RWPE2 (cell line): ENCODE measurements around the gene HOXC4.
"Not testable (repeated sequence)": the region's sequence is repeated elsewhere in the genome, so short reads cannot be mapped to it uniquely, and the experiment has no call there.

Experiments
- ATAC-seq: fragments of 200-7000 bp; cut with Tn5 transposase; 3 replicates; pipeline ENCODE4 v1.9.1; 2021; ENCODE audit warnings: low read depth
- DNase-seq: peaks from one replicate; pipeline ENCODE4 v3.0.0-alpha.2; 2020; ENCODE audit warnings: low spot score
- H3K27ac ChIP-seq: fragments of 450-650 bp; 2 replicates; pipeline ENCODE4 v1.5.1; 2017; ENCODE audit warnings: mild to moderate bottlenecking; ENCODE audit not compliant: poor library complexity, severe bottlenecking
- H3K27me3 ChIP-seq: fragments of 250-450 bp; sonication (Bioruptor Pico); 2 replicates; pipeline ENCODE4 v1.5.1; 2021; ENCODE audit warnings: mild to moderate bottlenecking, moderate library complexity; ENCODE audit not compliant: insufficient read depth, poor library complexity, severe bottlenecking
- H3K36me3 ChIP-seq: fragments of 250-450 bp; sonication (Bioruptor Pico); 2 replicates; pipeline ENCODE4 v1.5.1; 2020; ENCODE audit warnings: low read depth, mild to moderate bottlenecking, moderate library complexity
- H3K4me1 ChIP-seq: fragments of 250-450 bp; sonication (Bioruptor Pico); 2 replicates; pipeline ENCODE4 v1.5.1; 2021; ENCODE audit warnings: mild to moderate bottlenecking, moderate library complexity; ENCODE audit not compliant: insufficient read depth, poor library complexity, severe bottlenecking
- H3K4me3 ChIP-seq: fragments of 250-450 bp; sonication (Bioruptor Pico); 2 replicates; pipeline ENCODE4 v1.5.1; 2021; ENCODE audit warnings: mild to moderate bottlenecking, moderate library complexity; ENCODE audit not compliant: severe bottlenecking
- H3K9me3 ChIP-seq: fragments of 250-450 bp; sonication (Bioruptor Pico); 2 replicates; pipeline ENCODE4 v1.5.1; 2021; ENCODE audit warnings: mild to moderate bottlenecking, moderate library complexity; ENCODE audit not compliant: severe bottlenecking

The HOXC4 gene

DNA sequence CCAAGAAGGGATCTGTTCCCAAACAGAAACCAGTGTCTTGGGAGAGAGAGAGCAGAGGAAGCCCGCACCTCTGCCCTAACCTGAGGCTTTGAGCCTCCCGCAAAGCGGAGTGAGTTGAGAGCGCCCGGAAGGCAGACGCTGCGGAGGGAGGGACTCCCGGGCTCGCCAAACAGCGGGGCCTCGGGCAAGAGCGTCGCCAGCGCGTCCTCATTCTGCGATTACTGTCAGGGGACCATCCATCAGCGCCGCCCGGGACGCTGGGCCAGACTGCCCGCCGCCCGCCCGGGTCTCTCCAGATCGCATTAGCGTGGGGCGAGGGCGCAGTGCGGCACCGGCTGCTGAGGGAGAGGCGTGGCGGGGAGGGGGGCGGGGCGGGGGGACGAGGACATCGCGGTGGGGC, 36.7 kb downstream of the HOXC4 start:
- not testable (repeated sequence) for H3K27me3 ChIP-seq, H3K4me1 ChIP-seq, H3K27ac ChIP-seq, H3K36me3 ChIP-seq, H3K9me3 ChIP-seq, H3K4me3 ChIP-seq, DNase-seq, ATAC-seq

DNA sequence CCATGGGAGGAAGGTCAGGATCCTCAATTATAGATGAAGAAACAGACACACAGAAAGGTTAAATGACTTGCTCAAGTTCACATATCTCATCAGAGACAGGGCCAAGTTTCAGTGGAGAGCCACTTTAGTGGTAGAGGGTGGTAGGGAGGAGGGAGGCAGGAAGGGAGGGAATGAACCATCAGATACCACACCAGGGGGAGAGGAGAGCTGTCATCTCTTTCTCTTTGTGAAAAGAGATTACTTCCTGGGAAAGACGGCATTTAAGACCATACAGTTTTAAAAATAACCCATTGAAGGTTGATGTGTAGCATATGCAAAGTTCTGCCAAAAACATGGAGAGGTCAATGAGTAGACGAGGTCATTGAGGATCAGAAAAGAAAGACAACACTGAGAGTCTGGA, 39.3 kb downstream of the HOXC4 start:
- not testable (repeated sequence) for DNase-seq, ATAC-seq, H3K4me3 ChIP-seq, H3K27me3 ChIP-seq, H3K9me3 ChIP-seq, H3K27ac ChIP-seq, H3K4me1 ChIP-seq, H3K36me3 ChIP-seq

DNA sequence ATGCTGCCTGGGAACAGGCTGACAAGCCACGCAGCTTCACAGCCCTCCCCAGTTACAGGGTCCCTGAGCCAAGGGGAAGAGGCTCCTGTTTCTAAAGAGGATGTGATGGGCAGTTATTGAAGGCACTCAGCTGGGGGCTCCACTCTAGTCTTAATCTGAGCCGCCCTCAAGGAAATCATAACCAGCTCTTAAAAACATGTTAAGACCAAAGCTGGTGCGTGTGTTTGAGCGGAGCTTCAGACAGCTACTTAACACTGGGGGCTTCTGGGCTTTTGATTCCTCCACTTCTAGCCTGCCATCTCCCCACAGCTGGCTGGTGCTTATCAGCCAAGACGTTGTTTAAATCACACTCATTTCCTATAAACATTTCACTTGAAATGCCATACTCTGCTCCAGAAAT, 42.3 kb downstream of the HOXC4 start:
- not testable (repeated sequence) for H3K4me3 ChIP-seq, H3K27ac ChIP-seq, H3K27me3 ChIP-seq, ATAC-seq, H3K9me3 ChIP-seq, H3K4me1 ChIP-seq, DNase-seq, H3K36me3 ChIP-seq

DNA sequence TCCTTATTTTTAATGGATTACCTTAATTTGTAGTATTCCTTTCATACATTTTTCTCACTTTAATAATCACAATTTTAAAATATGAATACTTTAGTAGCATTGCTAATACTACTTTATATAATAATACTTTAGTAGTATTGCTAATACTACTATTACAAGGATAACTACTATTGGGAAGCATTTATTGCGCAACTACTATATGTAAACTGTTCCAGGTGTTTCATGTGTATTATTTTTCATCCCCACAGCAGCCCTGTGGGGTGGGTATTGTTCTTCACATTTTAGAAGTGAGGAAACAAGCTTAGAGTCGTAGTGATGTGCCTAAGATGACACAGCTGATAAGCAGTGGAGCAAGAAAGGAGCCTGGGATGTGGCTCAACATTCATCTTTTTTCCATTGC, 45.0 kb downstream of the HOXC4 start:
- H3K9me3 ChIP-seq, H3K27me3 ChIP-seq, DNase-seq, H3K36me3 ChIP-seq, H3K4me3 ChIP-seq, H3K4me1 ChIP-seq, ATAC-seq, H3K27ac ChIP-seq: not testable (repeated sequence)

DNA sequence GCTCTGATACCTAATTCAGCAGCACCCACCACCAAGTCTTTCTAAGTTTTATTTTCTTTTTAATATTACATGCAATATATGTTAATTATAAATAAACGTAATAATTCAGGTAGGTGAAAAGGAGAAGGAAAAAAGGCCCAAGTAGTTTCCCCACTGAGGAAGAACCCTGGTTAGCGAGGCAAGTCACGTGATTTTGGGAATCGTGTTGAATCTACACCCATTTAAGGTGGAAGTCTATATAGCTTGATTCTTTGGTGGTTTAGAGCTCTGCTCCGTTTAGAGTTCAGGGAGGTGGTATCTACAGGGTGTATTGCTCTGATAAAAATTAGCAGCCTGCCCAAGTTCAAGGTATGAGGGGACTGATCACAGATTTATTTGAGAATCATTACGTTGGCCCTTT, 47.0 kb downstream of the HOXC4 start:
- not testable (repeated sequence) for H3K36me3 ChIP-seq, H3K27ac ChIP-seq, H3K4me3 ChIP-seq, ATAC-seq, H3K27me3 ChIP-seq, H3K9me3 ChIP-seq, H3K4me1 ChIP-seq, DNase-seq

DNA sequence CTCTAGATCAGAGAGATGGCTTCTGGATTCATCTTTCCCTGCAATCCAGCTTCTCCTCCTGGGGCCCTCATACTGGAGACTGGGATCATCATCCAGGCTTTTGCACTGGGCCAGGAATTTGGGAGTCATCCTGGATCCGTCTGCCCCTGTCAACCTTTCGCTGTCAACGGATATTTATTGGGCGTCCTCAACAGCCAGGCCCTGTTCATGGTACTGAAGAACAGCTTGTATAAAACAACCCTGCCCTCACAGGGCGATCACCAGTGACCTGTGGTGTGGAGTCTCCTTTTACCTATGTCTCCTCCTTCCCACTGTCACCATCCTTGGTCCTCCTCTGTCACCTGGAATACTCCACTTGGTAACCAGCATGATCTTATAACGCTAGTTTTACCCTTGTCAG, 48.6 kb downstream of the HOXC4 start:
- not testable (repeated sequence) for H3K27ac ChIP-seq, H3K4me1 ChIP-seq, H3K4me3 ChIP-seq, ATAC-seq, H3K9me3 ChIP-seq, DNase-seq, H3K36me3 ChIP-seq
- peaks cover 13% of the 10 kb centered on the region for H3K27me3 ChIP-seq

DNA sequence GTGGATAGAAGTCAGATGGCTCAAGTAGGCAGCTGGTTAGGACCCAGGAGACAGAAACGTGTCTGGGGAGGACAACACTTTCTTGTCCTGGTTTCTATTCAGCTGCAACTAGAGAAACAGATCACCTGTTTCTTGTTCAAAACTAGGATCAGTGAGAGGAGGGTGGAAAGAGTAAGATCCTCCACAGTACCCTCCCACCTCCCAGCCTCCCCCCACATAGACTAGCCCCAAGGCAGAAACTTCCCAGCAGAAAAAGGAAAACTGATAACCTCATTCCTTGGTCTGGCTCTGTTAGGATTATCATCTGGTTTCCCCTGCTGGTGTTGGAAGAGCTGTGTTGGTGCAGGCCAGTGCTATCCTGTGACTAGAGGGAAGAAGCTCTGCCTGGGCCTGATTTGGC, 50.2 kb downstream of the HOXC4 start:
- H3K4me1 ChIP-seq, H3K4me3 ChIP-seq, H3K36me3 ChIP-seq, DNase-seq, ATAC-seq, H3K27ac ChIP-seq, H3K9me3 ChIP-seq: not testable (repeated sequence)
- H3K27me3 ChIP-seq, result peaks cover 21% of the 10 kb centered on the region
